Stimulated activated CD8-positive, alpha-beta memory T cell treated with anti-CD3 and anti-CD28 coated beads, Interleukin-7, amount 100 ng/mL, for 48 hours (primary cell): ENCODE data around the gene TGFBI.
"Not testable (repeated sequence)": the region's sequence is repeated elsewhere in the genome, so short reads cannot be mapped to it uniquely, and the experiment has no call there.

ENCODE experiments used
- DNase-seq, 2 donors: peaks; one replicate each; pipeline ENCODE4 v3.0.0-alpha.2; 2020; ENCODE audit warnings: low read depth in 1 of 2; ENCODE audit errors: extremely low read depth in 1 of 2

The TGFBI gene

DNA sequence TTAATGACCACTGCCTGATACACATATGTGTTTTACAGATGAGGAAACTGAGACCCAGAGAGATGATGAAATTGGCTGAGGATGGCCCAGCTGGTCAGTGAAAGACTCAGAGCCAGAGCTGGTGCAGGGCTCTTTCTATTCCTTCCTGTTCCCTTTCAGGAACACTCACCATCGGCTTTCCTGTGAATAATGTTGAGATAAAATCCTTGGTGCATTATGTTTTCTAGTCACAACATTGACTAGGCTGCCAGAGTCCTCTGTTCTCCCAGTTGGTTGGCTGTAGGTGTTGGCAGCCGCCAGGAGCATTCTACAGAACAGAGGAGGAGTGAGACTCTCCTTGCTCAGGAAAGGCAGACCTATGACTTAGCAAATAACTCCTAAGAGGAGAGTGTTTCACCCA, 14.8 kb downstream of the TGFBI start:
- DNase-seq = no peak

DNA sequence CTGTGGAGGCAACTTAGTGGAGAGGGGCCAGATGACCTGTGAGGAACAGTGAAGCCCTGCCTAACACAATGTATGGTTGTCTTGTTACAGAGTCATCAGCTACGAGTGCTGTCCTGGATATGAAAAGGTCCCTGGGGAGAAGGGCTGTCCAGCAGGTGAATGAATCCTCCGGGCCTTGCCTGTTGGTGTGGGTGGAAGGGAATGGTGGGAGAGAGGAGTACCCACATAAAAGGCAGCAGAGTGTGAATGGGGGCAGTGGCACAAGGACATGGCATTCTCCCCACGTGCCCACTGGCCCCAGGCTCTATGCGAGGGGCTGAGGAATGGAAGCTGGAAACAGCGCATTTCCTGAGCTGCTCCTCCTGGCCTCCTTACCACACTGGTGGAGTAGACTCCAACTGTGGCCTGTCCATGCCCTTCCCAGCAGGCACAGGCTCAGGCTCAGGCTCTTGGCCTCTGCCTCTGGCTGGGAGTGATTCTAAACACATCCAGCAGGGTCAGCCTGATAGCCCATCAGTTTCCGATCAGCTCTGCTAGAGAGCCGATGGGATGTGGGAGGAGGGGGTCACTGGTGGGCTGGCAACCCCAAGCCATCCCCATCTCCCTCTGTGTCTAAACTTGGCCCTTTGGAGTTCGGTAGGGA, 15.3 kb downstream of the TGFBI start:
- no peak for DNase-seq

DNA sequence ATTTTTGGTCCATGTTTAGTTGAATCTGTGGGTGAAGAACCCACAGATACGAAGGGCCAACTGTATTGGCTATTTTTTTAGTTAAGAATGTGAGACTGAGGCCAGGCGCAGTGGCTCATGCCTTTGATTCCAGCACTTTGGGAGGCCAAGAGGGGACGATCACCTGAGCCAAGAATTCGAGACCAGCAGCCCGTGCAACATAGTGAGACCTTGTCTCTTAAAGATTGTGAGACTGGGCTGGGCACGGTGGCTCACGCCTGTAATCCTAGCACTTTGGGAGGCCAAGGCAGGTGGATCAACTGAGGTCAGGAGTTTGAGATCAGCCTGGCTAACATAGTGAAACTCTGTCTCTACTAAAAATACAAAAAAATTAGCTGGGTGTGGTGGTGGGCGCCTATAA, 16.2 kb downstream of the TGFBI start:
- DNase-seq = not testable (repeated sequence)

DNA sequence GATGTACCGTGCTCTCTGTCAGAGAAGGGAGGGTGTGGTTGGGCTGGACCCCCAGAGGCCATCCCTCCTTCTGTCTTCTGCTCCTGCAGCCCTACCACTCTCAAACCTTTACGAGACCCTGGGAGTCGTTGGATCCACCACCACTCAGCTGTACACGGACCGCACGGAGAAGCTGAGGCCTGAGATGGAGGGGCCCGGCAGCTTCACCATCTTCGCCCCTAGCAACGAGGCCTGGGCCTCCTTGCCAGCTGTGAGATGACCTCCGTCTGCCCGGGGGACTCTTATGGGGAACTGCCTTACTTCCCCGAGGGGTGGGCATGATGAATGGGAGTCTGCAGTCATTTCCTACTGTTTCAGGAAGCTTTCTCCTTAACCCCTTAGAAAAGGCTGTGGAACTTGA, 17.5 kb downstream of the TGFBI start:
- DNase-seq = no peak

DNA sequence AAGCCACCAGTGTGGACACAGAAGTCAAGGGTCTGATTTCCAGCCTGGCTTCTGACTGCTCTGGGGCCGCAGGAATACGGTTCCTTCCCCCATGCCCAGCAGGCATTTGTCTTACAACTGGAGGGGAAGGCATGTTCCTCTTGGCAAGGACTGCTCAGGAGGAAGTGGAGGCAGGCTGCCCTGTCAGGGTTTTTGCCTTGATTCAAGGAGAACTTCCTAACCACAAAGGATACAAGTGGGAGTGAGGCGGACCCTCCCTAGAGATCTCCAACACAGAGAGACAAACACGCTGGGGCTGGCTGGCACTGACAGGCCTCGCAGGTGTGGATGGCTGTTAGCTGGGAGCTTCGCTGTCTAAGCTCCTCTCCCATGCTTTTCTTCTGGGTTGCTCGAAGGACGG, 19.1 kb downstream of the TGFBI start:
- DNase-seq = no peak

DNA sequence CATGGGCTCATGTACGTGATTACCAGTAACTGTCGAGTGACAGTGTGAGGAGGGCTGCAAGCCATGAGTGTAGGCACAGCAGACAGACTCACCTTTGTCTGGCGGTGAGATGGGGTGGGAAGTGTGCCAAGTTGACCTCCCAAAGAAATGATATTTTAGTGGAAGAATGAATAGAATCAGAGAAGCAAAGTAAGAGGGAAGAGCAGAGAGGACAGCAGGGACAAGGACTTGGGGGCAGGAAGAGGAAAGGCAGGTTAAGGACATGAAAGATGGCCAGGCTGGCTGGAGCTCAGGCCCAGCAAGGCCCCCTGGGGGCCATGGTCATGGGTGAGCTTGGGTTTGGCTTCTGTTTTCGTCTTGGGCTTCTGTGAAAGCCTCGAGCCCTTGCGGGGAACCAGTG, 20.2 kb downstream of the TGFBI start:
- no peak for DNase-seq

DNA sequence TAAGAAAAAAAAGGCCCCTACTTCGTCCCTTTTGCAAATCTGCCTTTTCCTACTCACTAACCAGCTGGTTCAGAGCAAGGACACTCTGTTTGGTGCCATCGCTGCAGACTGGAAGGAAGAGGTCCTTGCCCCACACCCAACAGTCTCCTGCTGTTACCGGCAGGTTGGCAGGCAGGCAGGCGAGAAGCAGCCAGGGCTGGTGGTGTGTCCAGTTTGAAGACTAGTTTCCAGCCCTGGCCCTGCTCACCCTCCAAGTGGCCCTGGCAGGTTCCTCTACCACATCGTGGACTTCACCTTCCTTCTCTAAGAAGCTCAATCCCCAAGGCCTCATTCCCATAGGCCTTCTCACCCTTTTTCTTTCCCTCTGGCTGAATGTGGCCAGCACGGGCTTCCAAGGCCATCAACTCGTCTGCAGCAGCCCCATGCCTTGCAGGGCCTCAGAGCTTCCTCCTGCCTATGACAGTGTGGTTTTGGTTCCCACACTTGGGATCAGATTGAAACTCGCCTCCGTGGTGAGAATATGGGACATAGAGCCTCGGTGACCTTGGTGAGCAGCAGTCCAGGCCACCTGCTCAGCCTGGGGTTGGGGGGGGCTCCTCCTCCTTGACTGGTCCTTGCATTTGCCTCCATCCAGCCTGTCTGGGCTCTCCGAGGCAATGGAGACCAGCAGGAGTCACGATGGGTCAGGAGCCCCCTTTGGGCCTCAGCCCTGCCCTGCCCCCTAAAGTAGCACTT, 22.9 kb downstream of the TGFBI start:
- no peak for DNase-seq

DNA sequence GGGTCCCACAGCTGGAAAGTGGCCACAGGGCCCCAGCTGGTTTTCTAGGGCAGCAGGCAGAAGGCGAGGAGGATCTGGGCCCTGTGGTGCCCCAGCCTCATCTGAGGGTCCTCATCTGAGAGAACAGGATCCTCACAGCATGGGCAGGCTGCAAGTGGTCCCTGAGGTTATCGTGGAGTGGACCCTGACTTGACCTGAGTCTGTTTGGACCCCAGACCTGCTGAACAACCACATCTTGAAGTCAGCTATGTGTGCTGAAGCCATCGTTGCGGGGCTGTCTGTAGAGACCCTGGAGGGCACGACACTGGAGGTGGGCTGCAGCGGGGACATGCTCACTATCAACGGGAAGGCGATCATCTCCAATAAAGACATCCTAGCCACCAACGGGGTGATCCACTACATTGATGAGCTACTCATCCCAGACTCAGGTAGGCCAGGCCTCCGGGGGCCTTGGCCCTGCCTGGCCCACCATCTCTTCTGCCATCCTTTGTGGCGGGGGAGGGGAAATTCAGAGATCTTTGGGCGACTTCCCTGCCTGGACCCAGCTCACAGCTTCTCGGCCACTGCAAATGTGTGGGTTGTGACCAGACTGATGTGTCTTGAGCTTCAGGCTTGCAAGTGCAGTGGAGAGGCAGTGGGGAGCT, 24.0 kb downstream of the TGFBI start:
- DNase-seq = no peak

DNA sequence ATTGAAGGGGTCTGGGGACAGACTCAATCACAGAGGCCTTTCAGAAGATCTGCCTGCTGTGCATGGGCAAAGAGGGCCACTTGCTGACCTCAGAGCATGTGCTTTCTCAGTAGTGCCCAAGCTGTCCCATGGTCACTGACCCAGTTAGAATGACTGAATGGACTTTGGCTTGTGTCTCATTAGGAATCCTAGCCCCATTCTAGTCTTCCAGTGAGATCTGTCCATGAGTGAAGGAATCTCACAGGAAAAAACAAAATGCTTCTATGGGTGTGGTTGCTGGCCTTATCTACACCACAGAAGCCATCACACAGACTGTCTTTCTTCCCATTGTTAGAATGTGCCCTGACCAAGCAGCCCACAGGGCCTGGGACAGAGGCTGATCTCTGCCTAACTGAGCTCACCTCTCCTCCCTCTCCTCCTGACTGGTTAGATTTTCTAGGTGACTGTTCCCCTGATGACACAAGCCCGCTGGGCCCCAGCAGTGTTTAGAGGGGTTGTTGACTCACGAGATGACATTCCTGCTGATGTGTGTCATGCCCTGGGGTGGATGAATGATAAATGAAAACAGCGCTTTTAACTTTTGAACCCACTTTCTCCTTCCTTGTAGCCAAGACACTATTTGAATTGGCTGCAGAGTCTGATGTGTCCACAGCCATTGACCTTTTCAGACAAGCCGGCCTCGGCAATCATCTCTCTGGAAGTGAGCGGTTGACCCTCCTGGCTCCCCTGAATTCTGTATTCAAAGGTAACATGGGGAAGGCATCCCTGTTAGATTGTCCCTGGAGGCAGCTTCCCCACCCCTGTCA, 24.8 kb downstream of the TGFBI start:
- DNase-seq = no peak

DNA sequence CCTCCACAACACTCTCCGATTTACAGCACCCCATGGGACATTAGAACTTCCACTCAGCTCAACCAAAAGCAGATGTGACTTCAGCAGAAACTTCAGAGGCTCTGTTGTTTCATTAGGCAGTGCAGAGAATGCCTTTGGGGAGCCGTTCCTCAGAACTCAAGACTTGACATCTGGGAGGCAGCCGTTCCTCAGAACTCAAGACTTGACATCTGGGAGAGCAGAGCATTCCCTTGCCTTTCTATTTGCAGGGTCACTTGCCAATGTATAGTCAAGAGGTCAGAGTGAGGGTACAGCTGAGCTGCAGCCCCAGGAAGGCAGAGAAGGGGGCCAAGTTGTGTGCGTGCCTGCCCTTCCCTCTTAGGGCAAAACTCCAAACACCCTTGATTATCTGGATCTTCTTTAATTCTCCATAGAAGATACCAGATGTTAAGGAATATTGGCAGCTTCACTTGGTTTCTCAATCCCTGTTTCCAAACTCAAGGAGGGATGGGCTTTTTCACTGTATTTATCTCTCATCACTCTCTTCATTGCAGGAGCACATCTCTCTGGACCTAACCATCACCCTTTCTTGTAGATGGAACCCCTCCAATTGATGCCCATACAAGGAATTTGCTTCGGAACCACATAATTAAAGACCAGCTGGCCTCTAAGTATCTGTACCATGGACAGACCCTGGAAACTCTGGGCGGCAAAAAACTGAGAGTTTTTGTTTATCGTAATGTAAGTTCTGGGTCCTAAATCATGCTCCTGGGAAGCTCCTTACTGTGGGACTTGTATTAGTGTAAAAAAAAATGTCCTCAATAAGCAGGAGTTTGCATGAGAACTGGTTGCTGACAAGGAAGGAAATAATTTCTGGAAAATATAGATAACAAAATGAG, 25.6 kb downstream of the TGFBI start:
- no peak for DNase-seq

DNA sequence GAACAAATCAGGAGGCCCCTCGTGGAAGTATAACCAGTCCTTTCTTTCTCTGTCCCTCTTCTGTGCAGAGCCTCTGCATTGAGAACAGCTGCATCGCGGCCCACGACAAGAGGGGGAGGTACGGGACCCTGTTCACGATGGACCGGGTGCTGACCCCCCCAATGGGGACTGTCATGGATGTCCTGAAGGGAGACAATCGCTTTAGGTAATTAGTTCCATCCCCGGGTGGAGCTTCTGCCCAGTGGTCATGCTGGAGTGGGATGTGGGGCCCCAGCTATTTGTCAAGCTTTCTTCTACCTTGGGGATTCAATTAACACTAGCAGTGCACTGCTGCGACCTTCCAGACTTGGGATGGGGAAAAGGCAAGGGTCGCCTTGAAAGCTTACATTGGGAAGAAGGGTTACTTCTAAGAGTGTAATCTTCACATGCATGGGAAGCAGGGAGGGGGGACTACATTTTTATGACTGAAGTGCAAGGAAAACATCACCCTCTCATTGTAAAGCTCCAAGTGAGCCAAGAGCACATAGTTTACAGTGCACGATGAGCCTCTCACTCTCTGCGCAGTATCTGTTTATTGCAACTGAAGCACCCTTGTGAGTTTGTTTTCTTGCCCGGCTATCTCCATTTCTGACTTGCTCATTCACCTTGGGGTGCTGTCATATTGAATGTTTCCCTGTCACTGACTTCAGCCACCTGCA, 27.0 kb downstream of the TGFBI start:
- DNase-seq = no peak

DNA sequence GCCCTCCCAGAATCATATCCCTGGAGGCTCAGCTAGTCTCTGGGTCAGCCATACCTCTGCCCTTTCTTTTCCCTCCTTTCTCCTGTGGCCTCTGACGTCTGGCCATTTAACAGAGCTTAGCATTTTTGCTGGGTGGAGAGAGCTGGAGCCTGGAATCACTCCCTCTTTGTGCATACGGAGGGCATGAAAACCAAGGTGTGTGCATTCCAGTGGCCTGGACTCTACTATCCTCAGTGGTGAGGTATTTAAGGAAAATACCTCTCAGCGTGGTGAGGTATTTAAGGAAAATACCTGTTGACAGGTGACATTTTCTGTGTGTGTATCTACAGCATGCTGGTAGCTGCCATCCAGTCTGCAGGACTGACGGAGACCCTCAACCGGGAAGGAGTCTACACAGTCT, 27.5 kb downstream of the TGFBI start:
- DNase-seq = no peak

DNA sequence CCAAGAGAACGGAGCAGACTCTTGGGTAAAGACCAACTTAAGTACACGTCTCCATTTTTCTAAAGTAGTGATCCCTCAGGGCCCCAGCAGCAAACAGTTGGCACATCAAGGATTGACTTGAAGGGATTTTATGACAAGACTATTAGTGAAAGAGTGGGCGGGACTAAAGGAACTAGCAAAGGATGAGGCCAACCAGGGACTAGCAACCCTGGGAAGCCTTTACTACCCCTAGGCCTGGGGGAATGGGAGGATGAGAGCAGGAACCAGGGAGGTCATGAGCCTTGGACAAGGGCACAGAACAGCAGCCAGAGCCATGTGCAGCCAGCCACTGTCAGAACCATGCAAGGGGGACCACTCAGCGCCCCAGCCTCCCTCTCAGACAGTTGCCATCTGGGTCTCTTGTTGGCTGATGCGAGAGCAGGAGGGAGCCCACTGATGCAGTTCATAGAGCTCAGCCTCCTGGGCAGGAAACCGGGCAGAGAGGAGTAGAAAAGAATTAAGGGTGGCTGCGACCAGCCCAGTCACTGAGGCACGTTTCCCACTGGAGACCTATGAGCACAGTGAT, 28.1 kb downstream of the TGFBI start:
- DNase-seq = no peak

DNA sequence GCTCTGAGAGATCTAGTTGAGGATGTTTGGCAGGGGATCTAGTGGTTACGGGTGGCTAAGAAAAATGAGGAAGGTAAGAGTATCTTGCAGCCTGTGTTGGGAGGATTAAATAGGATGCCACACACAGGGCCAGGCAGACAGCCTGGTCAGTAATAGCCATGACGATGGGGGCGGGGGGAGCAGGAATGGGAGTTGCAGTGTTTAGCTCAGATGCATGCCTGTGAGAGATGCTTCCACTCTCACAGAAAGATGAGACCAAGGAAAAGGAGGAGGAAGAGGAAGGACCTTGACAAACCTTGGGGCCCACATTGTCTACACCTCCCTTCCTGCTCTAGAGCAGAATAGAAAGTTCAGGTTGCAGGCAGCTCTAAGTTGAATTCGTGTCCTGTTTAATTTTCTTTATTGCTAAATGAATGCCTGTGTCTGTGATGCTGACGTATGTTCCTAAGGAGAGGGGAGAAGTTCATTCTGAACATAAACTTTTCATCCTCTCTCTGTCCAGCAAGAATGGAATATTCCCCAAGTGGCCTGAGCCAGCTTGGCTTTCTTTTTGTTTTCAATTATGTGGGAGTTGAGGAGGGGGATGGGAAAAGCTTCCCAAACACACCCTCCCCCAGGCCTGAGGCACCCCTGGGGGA, 28.7 kb downstream of the TGFBI start:
- DNase-seq = no peak

DNA sequence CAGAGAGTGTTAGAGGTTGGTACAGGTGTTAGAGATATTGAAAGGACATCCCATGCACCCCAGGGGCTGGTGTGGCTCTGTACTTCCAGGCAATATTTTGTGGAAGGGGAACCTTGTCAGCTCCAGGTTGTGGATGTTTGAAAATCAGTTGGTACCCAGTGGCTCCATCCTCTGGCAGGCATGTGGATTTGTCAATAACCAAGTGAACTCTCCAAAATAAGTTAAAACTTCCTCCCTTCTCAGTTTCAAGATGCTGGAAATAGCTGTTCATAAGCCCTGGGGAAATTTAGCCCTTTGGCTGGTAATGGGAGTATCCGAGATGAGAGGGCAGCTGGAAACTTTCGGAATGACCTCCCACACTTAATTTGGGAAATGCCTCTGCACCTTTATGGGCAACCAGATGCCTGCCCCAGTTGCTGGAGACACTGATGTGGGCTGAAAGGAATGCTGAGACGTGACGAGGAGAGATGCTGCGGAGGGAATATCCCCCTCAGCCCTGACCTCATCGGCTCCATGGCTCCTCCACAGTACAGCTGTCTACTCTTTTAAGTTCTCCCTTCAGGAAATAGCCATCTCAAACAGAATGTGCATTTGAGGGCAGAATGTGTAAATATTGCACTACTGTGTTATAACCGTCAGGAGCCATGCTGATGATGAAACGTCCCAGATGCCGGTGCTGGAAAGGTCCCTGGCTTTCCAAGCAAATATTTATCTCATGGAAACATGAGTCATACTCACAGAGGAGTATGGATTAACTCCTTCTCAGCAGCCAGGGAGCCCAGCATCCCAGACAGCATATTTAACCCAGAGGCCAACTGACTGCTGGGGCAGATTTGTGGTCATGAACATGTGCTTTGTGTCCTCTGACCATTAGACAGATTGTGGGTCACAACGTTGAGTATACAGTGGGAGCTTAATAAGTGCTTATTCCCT, 29.5 kb downstream of the TGFBI start:
- no peak for DNase-seq

DNA sequence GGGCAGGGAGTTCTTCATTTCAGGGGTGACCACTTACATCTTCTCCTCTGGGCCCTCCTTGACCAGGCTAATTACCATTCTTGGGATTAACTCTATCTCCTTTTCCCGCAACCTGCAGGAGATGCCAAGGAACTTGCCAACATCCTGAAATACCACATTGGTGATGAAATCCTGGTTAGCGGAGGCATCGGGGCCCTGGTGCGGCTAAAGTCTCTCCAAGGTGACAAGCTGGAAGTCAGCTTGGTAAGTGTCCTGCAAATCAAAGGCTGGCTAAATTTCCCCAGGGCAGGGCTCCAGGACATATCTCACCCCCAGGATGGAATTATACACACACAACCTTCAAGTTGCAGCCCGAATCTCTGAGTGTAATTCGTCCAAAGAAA, 30.2 kb downstream of the TGFBI start:
- DNase-seq = no peak

DNA sequence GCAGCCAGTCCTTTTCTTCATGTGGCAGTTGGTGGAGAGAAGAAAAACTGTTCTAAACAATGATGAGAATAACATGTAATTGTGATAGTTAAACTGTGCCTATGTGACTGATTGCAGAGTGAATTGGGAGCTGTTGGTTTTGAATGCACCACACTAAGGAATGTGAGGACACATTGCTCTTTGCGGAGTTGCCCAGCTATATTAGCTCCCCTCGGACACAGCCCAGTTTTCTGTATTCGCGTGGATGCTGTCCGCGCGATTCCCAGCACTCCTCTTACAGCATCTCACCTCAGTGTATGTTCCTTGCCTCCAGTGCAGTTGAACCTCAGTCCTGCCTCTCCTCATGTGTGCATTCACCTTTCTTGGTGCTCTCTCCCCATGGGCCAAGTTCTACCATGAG, 32.2 kb downstream of the TGFBI start:
- DNase-seq = no peak
